Progenitor cell of endocrine pancreas (in vitro differentiated cells): ENCODE measurements around the gene KBTBD3. TPM values are rescaled to one million over a fixed set of nuclear protein-coding genes. Genes with fewer than 3 reads are reported as not detected.

Experiments used
- DNase-seq: peaks from one replicate; pipeline ENCODE4 v3.0.0; 2021; ENCODE audit warnings: low spot score; ENCODE audit not compliant: unreplicated experiment
- H3K27ac Mint-ChIP-seq: 2 replicates; pipeline ENCODE4 v1.8.0; 2021; ENCODE audit warnings: mild to moderate bottlenecking, moderate library complexity, mixed read lengths
- H3K27me3 Mint-ChIP-seq: 2 replicates; pipeline ENCODE4 v1.8.0; 2021; ENCODE audit warnings: mixed read lengths
- H3K36me3 Mint-ChIP-seq: 2 replicates; pipeline ENCODE4 v1.8.0; 2022; ENCODE audit warnings: mixed read lengths; ENCODE audit not compliant: insufficient read depth
- H3K4me1 Mint-ChIP-seq: 2 replicates; pipeline ENCODE4 v1.8.0; 2021; ENCODE audit warnings: low read depth, mixed read lengths
- H3K4me3 Mint-ChIP-seq: 2 replicates; pipeline ENCODE4 v1.8.0; 2021; ENCODE audit warnings: low read depth, mild to moderate bottlenecking, moderate library complexity, mixed read lengths
- H3K9me3 Mint-ChIP-seq: 2 replicates; pipeline ENCODE4 v1.8.0; 2021; ENCODE audit warnings: low read depth, mixed read lengths
- CTCF ChIP-seq: fragments of 200-600 bp; sonication (generic); IDR thresholded peaks from one replicate; pipeline ENCODE4 v1.5.0; 2021; ENCODE audit warnings: antibody characterized with exemption, mild to moderate bottlenecking; ENCODE audit not compliant: unreplicated experiment
- long read RNA-seq: library from polyadenylated mRNA; unstranded; transcript quantifications from one replicate; pipeline ENCODE4 v2.0.0, GENCODE V29; 2020
- total RNA-seq: library from RNA; stranded (reverse); gene quantifications from 2 replicates; pipeline ENCODE4 v1.2.1, GENCODE V29; 2021

The KBTBD3 gene
- 5.0 and 6.3 TPM in 2 replicates for total RNA-seq
- long read RNA-seq, transcript KBTBD3-205 (4 exons, 2,682 nt) = minor isoform, 16 of 52 reads
- long read RNA-seq, transcript KBTBD3-201 (3 exons, 3,751 nt) = major isoform, 24 of 52 reads
- long read RNA-seq, partial matches to known transcripts = 2 of 52 reads
- long read RNA-seq, other reads (novel, unspliced or antisense) = 8 of 52 reads

- Mint-ChIP-seq H3K27me3 (no peaks in the 10 kb centered on the region), H3K4me3 (peak within 1 kb of the TSS; percentile 96), H3K27ac (peak within 1 kb of the TSS; percentile 100), H3K9me3 (no peaks in the 10 kb centered on the region), H3K36me3 (peaks cover 12% of the 10 kb centered on the region), H3K4me1 (peaks cover 33% of the 10 kb centered on the region)
- peak; percentile 58 for TF ChIP-seq CTCF
- DNase-seq = peak; percentile 96
Measured at GRCh38 chr11:106076919-106077608, at the start of gene KBTBD3. Gene KBTBD3, minus strand, starts transcription at chr11:106077347. Its CDS starts 18,250 bp downstream, at chr11:106059097.

GRCh38 chr11:106121570-106122320 lies 44.6 kb upstream of the KBTBD3 start:
- Mint-ChIP-seq H3K27me3 (no peaks in the 10 kb centered on the region), H3K27ac (no peak overlapping the region), H3K4me3 (no peak overlapping the region), H3K9me3 (peaks cover 12% of the 10 kb centered on the region), H3K36me3 (no peaks in the 10 kb centered on the region), H3K4me1 (peaks cover 17% of the 10 kb centered on the region)
- no peak for TF ChIP-seq CTCF
- DNase-seq = no peak

- Mint-ChIP-seq H3K27me3 (no peaks in the 10 kb centered on the region), H3K4me1 (peaks cover 6% of the 10 kb centered on the region), H3K36me3 (peaks cover 4% of the 10 kb centered on the region), H3K27ac (no peak overlapping the region), H3K4me3 (no peak overlapping the region), H3K9me3 (peaks cover 19% of the 10 kb centered on the region)
- DNase-seq = no peak
- no peak for TF ChIP-seq CTCF
Measured at GRCh38 chr11:106105986-106106385, 28.8 kb upstream of the KBTBD3 start.

- no peak for DNase-seq
- H3K4me1 Mint-ChIP-seq = peaks cover 17% of the 10 kb centered on the region
- H3K9me3 Mint-ChIP-seq = peaks cover 9% of the 10 kb centered on the region
- H3K4me3 Mint-ChIP-seq = no peak overlapping the region
- peaks cover 25% of the 10 kb centered on the region for H3K36me3 Mint-ChIP-seq
- no peaks in the 10 kb centered on the region for H3K27me3 Mint-ChIP-seq
- no peak for TF ChIP-seq CTCF
- no peak overlapping the region for H3K27ac Mint-ChIP-seq
Measured at GRCh38 chr11:106101819-106102218, 24.7 kb upstream of the KBTBD3 start.

GRCh38 chr11:106101370-106101769 lies 24.2 kb upstream of the KBTBD3 start:
- H3K27ac Mint-ChIP-seq = no peak overlapping the region
- TF ChIP-seq CTCF = no peak

More at GRCh38 chr11:106101370-106101769, 24.2 kb upstream of the KBTBD3 start:
- Mint-ChIP-seq H3K4me3 (no peak overlapping the region), H3K27me3 (no peaks in the 10 kb centered on the region), H3K36me3 (peaks cover 29% of the 10 kb centered on the region), H3K9me3 (peaks cover 9% of the 10 kb centered on the region), H3K4me1 (peaks cover 17% of the 10 kb centered on the region)
- no peak for DNase-seq
